DND-41 (cell line): ENCODE results near the gene ZNF19.

Experiments used
- EZH2 ChIP-seq: IDR thresholded peaks from 3 replicates; pipeline ENCODE4 v1.6.1; 2012; ENCODE audit warnings: borderline replicate concordance, low read depth, mild to moderate bottlenecking, moderate library complexity, low read length, inconsistent platforms; ENCODE audit not compliant: severe bottlenecking
- TF ChIP-seq, protein P1 (sequence below): IDR thresholded peaks from 2 replicates; pipeline ENCODE4 v1.5.1; 2012; ENCODE audit warnings: borderline replicate concordance, low read length, moderate library complexity, mild to moderate bottlenecking; ENCODE audit not compliant: poor library complexity, severe bottlenecking; ENCODE audit errors: extremely low read depth

DNA sequence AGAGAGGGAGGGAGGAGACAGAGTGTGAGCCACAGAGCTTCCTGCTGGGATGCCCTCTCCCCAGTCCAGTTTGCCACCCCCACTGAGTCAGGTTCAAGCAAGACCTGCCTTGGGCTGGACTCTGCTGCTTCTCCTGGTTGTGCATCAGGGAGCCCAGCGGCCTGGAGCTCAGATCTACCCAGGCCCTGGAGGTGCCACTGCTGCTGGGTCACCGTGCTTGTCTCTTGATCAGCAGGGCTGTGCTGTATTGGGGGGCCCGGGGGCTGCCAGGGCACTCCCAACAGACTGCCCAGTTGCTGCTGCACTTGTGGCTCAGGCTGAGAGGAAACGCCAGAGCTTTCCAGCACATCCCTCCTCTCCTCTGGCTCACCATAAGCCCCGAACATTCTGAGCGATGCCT, 56.2 kb downstream of the ZNF19 start:
- TF ChIP-seq, protein P1, sequence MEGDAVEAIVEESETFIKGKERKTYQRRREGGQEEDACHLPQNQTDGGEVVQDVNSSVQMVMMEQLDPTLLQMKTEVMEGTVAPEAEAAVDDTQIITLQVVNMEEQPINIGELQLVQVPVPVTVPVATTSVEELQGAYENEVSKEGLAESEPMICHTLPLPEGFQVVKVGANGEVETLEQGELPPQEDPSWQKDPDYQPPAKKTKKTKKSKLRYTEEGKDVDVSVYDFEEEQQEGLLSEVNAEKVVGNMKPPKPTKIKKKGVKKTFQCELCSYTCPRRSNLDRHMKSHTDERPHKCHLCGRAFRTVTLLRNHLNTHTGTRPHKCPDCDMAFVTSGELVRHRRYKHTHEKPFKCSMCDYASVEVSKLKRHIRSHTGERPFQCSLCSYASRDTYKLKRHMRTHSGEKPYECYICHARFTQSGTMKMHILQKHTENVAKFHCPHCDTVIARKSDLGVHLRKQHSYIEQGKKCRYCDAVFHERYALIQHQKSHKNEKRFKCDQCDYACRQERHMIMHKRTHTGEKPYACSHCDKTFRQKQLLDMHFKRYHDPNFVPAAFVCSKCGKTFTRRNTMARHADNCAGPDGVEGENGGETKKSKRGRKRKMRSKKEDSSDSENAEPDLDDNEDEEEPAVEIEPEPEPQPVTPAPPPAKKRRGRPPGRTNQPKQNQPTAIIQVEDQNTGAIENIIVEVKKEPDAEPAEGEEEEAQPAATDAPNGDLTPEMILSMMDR: no peak
- no peak for TF ChIP-seq EZH2
